Ectodermal cell (in vitro differentiated cells): Measurements from ENCODE around the gene MAN2C1. TPM values are rescaled to one million over a fixed set of nuclear protein-coding genes. Genes with fewer than 3 reads are reported as not detected.
"Not testable (repeated sequence)": the region's sequence is repeated elsewhere in the genome, so short reads cannot be mapped to it uniquely, and the experiment has no call there.

ENCODE experiments used
- H3K27ac ChIP-seq: 2 replicates; pipeline ENCODE4 v1.7.0; 2013; ENCODE audit warnings: mild to moderate bottlenecking, low read depth, low read length; ENCODE audit not compliant: insufficient read depth, poor library complexity, severe bottlenecking
- H3K27me3 ChIP-seq: 2 replicates; pipeline ENCODE4 v1.7.0; 2013; ENCODE audit warnings: mild to moderate bottlenecking, low read length; ENCODE audit not compliant: insufficient read depth, control insufficient read depth, poor library complexity, severe bottlenecking
- H3K36me3 ChIP-seq: one replicate; pipeline ENCODE4 v1.7.0; 2013; ENCODE audit warnings: low read length; ENCODE audit not compliant: control insufficient read depth, insufficient read depth
- H3K4me1 ChIP-seq: one replicate; pipeline ENCODE4 v1.7.0; 2013; ENCODE audit warnings: low read length; ENCODE audit not compliant: control insufficient read depth, insufficient read depth
- H3K4me3 ChIP-seq: 2 replicates; pipeline ENCODE4 v1.7.0; 2013; ENCODE audit warnings: low read depth, low read length, control low read depth; ENCODE audit not compliant: insufficient read depth
- H3K9me3 ChIP-seq: 2 replicates; pipeline ENCODE4 v1.7.0; 2013; ENCODE audit warnings: mild to moderate bottlenecking, low read length, moderate library complexity; ENCODE audit not compliant: control insufficient read depth
- whole genome bisulfite sequencing, 2 experiments: methylation state at CpG; one replicate each; pipeline ENCODE4 v1.1.7; 2013; ENCODE audit warnings: missing lambda C conversion rate in 2 of 2; 5-methylcytosine and 5-hydroxymethylcytosine counted together
- polyA plus RNA-seq, 4 experiments: library from polyadenylated mRNA; stranded (reverse); fragments of 50-300 nt; gene quantifications; one replicate each; pipeline ENCODE4 v1.2.3, GENCODE V29; 2013

MAN2C1 gene
- 117 TPM for polyA plus RNA-seq (2013, experiment 1 of 4)
- polyA plus RNA-seq (2013, experiment 2 of 4), result 114 TPM
- polyA plus RNA-seq (2013, experiment 3 of 4), result 88.1 TPM
- 94.2 TPM for polyA plus RNA-seq (2013, experiment 4 of 4)

DNA sequence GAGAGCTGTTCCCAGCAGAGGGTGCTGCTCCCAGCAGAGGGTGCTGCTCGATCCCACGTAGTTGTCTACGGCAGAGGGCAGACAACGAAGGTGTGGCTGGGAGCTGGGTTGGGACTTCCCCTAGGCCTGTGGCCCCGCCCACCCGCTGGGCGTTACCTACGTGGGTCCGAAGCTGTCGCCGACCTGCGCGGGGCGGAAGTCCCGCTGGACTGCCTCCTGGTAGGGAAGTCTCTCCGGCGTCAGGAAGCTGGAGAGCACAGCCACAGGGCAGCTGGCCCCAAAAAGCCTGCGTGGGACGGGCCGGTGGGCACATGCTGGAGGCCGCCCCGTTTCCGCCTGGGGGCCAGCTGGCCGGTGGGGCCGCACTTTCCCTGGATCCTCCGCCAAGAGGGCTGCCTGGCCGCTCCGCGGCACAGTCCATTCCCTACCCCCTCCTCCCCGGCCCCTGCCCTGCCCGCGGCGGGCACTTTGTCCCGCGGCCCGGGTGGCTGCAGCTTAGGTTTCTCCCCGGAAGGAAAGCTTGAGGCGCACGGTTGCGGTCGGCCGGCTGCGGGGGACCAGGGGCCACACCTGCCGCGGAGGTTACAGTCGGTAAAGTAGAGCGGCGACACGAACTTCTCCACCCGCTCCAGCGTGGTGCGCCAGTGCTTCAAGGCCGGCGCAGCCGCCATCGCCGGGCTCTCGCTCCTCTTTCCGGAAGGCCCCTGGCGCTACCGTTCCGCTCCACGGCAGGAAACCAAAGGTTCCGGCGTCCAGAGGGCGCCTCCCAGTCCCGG lies at the start of gene MAN2C1:
Gene MAN2C1 (minus strand): TSS at position 695 of the 776 bp plus-strand sequence. CDS start 24 bp downstream, at position 671.
- H3K4me3 ChIP-seq, result peak within 1 kb of the TSS; percentile 80
- peaks cover 4% of the 10 kb centered on the region for H3K4me1 ChIP-seq
- H3K27me3 ChIP-seq, result no peaks in the 10 kb centered on the region
- peak within 1 kb of the TSS; percentile 91 for H3K27ac ChIP-seq
- peaks cover 23% of the 10 kb centered on the region for H3K36me3 ChIP-seq
- WGBS, 2 experiments, result 0% methylated on average over 67 of the region's 67 CpGs
- H3K9me3 ChIP-seq, result no peaks in the 10 kb centered on the region

DNA sequence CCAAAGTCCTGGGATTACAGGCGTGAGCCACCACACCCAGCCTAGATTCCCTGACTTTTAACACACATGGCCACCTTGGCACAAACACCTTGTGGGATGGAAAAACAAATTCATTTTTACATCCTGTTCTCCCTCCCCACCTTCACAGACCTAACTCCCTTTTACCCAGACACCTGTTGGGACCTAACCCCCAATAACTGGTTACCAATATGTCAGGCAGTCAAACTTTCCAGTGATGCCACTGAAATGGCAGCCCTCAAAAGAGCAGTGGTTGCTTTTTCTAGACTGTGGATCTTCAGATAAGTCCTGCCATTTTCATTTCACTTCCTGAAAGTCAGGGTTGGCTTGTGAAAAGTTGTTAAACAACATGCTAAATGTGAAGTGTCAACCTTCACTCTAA lies 48.2 kb upstream of the MAN2C1 start:
- Histone ChIP-seq H3K9me3 (no peaks in the 10 kb centered on the region), H3K36me3 (peaks cover 32% of the 10 kb centered on the region), H3K27ac (no peak overlapping the region), H3K4me3 (no peak overlapping the region), H3K4me1 (no peaks in the 10 kb centered on the region), H3K27me3 (no peaks in the 10 kb centered on the region)
- WGBS, 2 experiments, result 93 to 97% methylated on average over 1 of the region's 1 CpG

DNA sequence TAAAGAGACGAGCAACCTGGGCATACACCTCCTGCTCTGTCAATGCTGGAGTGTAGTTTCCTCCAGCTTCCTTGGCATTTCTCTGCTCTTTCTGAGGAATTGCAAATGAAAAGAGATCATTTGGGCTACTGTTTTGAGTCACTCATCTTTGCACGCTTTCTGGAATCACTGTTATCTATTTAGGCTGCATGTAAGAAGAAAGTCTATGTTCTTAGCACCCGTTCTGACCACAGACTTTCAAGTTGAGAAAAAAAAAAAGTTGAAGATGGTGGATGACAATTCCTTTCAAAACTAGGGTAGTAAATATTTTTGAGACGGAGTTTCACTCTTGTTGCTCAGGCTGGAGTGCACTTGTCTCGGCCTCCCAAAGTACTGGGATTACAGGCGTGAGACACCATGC lies 41.8 kb upstream of the MAN2C1 start:
- WGBS, 2 experiments, result 93 to 96% methylated on average over 6 of the region's 6 CpGs
- no peak overlapping the region for H3K27ac ChIP-seq
- H3K4me1 ChIP-seq, result no peaks in the 10 kb centered on the region
- no peaks in the 10 kb centered on the region for H3K9me3 ChIP-seq
- H3K4me3 ChIP-seq, result no peak overlapping the region
- H3K36me3 ChIP-seq, result peaks cover 79% of the 10 kb centered on the region
- no peaks in the 10 kb centered on the region for H3K27me3 ChIP-seq

DNA sequence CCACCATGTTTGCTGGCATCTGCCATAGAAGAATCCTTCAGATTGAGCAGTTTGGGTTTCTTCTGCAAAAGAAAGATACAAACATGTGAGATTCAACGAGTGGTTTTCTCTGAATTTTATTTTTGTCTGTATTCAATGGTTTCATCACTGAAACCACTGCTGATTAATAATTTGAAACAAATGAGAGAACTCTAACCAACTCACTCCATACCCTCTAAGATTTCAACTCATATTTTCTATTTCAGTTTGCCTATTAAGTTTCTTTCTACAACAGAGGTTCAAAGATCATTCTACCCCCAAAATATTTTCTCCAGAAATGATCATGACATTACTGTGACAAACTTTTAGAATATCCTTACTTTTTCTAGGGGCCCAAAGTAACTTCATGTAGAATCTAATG lies 38.7 kb upstream of the MAN2C1 start:
- WGBS, 2 experiments, result 92 to 100% methylated on average over 1 of the region's 1 CpG
- H3K27me3 ChIP-seq, result no peaks in the 10 kb centered on the region
- no peak overlapping the region for H3K4me3 ChIP-seq
- H3K4me1 ChIP-seq, result no peaks in the 10 kb centered on the region
- no peak overlapping the region for H3K27ac ChIP-seq
- no peaks in the 10 kb centered on the region for H3K9me3 ChIP-seq
- H3K36me3 ChIP-seq, result peaks cover 78% of the 10 kb centered on the region

DNA sequence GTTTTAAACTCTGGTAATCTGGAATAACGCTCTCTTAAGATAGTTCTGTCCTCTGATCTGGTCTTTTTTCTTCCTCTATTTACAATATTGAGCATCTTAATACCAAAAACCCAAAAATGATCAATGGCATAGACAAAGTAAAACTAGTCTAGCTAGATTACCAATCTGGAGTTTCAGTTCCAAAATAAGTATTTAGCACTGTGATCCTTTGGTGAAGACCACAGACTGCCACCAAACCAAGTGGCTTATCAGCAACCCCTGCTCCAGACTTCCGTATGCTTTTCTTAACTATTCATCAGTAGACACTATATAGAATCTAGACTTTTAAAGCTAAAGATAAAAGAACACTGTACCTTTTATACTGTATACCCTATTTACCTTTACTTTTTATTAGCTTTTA lies 35.5 kb upstream of the MAN2C1 start:
- WGBS, 2 experiments, result 99 to 100% methylated on average over 2 of the region's 2 CpGs
- no peaks in the 10 kb centered on the region for H3K9me3 ChIP-seq
- H3K36me3 ChIP-seq, result peaks cover 78% of the 10 kb centered on the region
- H3K4me3 ChIP-seq, result no peak overlapping the region
- H3K27me3 ChIP-seq, result no peaks in the 10 kb centered on the region
- H3K4me1 ChIP-seq, result no peaks in the 10 kb centered on the region
- H3K27ac ChIP-seq, result no peak overlapping the region

DNA sequence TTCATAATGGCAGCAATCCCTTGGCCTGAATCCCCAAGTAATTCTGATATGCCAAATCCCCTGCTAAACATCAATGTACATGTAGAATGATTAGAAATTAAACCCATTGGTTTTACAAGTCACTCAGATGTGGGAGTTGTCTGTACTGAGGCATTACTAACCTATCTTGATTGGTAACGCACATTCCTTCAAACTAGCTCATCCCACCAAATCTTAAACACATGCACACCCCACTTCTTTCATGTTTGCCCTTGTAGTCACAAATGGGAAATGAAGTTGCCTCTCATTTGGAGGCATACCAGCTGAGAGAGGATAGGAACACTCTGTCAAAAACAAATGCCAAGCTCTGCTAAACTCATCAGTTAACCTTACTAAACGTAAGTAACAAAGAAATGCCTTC lies 29.1 kb upstream of the MAN2C1 start:
- H3K4me1 ChIP-seq, result no peaks in the 10 kb centered on the region
- H3K9me3 ChIP-seq, result no peaks in the 10 kb centered on the region
- H3K27ac ChIP-seq, result no peak overlapping the region
- H3K4me3 ChIP-seq, result no peak overlapping the region
- H3K27me3 ChIP-seq, result no peaks in the 10 kb centered on the region
- WGBS, 2 experiments, result 94 to 98% methylated on average over 2 of the region's 2 CpGs
- peaks cover 65% of the 10 kb centered on the region for H3K36me3 ChIP-seq

DNA sequence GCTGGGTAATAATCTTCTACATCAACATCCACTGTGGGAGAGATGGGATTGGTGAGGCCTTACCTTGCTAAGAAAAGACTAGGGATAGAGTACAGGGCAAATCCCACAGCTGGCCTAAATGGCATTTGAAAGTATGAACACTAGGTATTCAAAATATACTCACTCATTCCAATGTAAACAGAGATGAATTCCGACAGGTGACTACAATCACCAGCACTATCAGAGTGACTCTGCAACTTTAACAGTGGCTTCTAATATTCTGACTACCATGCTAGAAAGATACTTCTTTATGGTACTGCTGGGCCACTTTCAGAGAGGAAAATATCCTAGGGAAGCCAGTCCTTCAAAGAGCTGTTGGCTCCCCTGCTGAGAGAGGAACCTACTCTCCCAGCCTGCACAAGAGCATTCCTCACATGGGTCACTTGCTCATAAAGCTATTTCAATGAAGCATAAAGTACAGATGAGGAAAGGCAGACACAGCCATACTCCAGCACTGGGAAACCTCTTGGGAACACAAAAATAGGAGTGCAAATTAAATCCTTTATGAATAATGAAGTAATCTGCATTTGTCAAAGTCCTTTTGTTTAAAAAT lies 21.5 kb upstream of the MAN2C1 start:
- WGBS, 2 experiments, result 96 to 98% methylated on average over 1 of the region's 1 CpG
- Histone ChIP-seq H3K4me1 (no peaks in the 10 kb centered on the region), H3K36me3 (peaks cover 58% of the 10 kb centered on the region)

DNA sequence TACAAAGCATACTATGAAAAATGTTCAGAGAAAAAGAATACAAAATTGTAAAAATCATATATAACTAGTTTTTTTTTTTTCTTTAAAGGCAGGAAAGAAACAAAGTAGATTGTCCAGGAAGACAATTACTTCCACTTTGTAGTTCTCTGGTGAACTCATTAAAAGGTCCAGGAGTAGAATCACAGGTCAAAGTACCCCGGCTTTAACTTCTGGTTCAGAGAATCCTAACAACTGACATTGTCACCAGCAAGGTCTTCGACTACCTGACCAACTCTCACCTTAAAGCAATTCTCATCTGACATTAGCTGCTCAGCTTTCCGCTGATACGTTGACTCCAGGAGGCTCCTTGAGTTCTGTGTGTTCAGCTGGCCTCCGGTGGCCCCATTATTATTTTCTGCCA lies 15.6 kb upstream of the MAN2C1 start:
- peaks cover 60% of the 10 kb centered on the region for H3K36me3 ChIP-seq
- not testable (repeated sequence) for H3K9me3 ChIP-seq, H3K27ac ChIP-seq, H3K4me1 ChIP-seq, H3K27me3 ChIP-seq, H3K4me3 ChIP-seq
- 93 to 96% methylated on average over 5 of the region's 5 CpGs for WGBS, 2 experiments

More for the DNA sequence above, 21.5 kb upstream of the MAN2C1 start:
- Histone ChIP-seq H3K4me3 (no peak overlapping the region), H3K27ac (no peak overlapping the region), H3K27me3 (no peaks in the 10 kb centered on the region), H3K9me3 (no peaks in the 10 kb centered on the region)

DNA sequence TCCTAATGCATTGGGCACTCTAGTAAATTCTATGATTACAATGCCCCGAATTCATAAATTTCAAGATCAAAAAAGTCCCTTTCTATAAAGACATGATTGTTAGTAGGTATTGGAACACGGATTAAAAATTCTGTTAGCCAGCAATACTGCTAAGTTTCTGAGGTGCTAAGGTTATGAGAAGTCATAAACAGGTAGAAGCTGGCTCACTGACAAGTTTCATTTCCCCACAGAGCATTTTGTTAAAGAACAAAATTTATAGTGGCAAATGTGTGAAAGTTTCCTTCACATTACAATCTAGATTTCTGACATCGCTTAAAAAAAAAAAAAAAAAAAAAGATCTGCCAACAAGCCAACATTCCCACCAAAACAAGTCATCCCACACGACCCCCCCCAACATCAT lies 12.4 kb upstream of the MAN2C1 start:
- H3K4me1 ChIP-seq, result no peaks in the 10 kb centered on the region
- no peaks in the 10 kb centered on the region for H3K9me3 ChIP-seq
- H3K27me3 ChIP-seq, result no peaks in the 10 kb centered on the region
- no peak overlapping the region for H3K4me3 ChIP-seq
- H3K27ac ChIP-seq, result no peak overlapping the region
- H3K36me3 ChIP-seq, result peaks cover 65% of the 10 kb centered on the region
- 96 to 97% methylated on average over 4 of the region's 4 CpGs for WGBS, 2 experiments

DNA sequence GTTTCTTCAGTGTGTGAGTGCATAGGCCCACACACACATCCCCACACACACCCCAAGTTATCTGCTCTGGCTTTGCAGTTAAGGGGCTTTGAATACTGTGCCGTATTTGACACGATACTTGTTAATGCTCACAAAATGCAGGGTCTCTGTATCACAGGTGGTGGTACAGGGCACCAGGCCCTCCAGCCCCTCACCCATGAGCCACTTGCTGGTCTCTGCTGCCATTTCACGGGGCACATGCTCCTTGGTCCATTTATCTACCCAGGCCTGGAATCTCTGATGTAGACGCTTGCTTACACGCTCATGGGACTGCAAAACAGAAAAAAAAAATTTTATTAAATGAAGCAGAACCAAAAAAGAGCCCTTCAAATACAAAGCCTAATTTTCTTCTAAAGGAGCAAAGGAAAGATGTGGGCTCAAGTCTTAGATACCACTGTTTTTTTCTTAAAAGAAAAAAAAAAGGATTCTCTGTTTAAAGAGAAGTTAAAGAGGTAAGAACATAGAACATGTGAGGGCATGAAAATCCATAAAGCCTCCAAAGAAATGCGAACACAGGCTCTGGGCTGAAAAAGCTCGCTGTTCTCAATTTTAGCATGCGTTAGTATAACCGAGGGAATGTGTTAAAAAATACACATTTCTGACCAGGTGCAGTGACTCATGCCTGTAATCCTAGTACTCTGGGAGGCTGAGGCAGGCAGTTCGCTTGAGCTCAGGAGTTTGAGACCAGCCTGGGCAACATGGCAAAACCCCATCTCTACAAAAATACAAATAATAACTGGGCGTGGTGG lies 3.7 kb upstream of the MAN2C1 start:
- peaks cover 34% of the 10 kb centered on the region for H3K36me3 ChIP-seq
- H3K4me3 ChIP-seq, result no peak overlapping the region
- H3K4me1 ChIP-seq, result peaks cover 4% of the 10 kb centered on the region
- no peaks in the 10 kb centered on the region for H3K9me3 ChIP-seq
- WGBS, 2 experiments, result 94% methylated on average over 11 of the region's 11 CpGs
- H3K27me3 ChIP-seq, result no peaks in the 10 kb centered on the region
- H3K27ac ChIP-seq, result no peak overlapping the region
